GM21576 (cell line): ENCODE data around the gene ZC2HC1B.

ENCODE experiments used
- ATAC-seq: cut with Tn5 transposase; IDR thresholded peaks from one replicate; pipeline ENCODE4 v1.9.1; 2021; ENCODE audit warnings: mild to moderate bottlenecking, moderate library complexity; ENCODE audit not compliant: unreplicated experiment

ZC2HC1B gene

GRCh38 chr6:143959927-143960326, 95.7 kb downstream of the ZC2HC1B start:
- no peak for ATAC-seq

- ATAC-seq, result no peak
Observed at GRCh38 chr6:143961066-143961465, 96.8 kb downstream of the ZC2HC1B start.

GRCh38 chr6:143961886-143962878, 97.9 kb downstream of the ZC2HC1B start:
- no peak for ATAC-seq

GRCh38 chr6:143963158-143963919, 99.1 kb downstream of the ZC2HC1B start:
- ATAC-seq, result no peak

- no peak for ATAC-seq
Observed at GRCh38 chr6:143964674-143965081, 100.4 kb downstream of the ZC2HC1B start.

- ATAC-seq, result no peak
Observed at GRCh38 chr6:143965503-143966171, 101.4 kb downstream of the ZC2HC1B start.

- no peak for ATAC-seq
Observed at GRCh38 chr6:143966312-143966711, 102.0 kb downstream of the ZC2HC1B start.

- ATAC-seq, result no peak
Observed at GRCh38 chr6:143967706-143968376, 103.6 kb downstream of the ZC2HC1B start.

- no peak for ATAC-seq
Observed at GRCh38 chr6:143969077-143969476, 104.8 kb downstream of the ZC2HC1B start.

GRCh38 chr6:143970456-143971218, 106.4 kb downstream of the ZC2HC1B start:
- no peak for ATAC-seq

- no peak for ATAC-seq
Observed at GRCh38 chr6:143971482-143972205, 107.4 kb downstream of the ZC2HC1B start.

GRCh38 chr6:143973097-143973966, 109.1 kb downstream of the ZC2HC1B start:
- no peak for ATAC-seq

- no peak for ATAC-seq
Observed at GRCh38 chr6:143974089-143974488, 109.8 kb downstream of the ZC2HC1B start.

- ATAC-seq, result no peak
Observed at GRCh38 chr6:143976806-143977349, 112.6 kb downstream of the ZC2HC1B start.

- ATAC-seq, result no peak
Observed at GRCh38 chr6:143980921-143981320, 116.6 kb downstream of the ZC2HC1B start.

- ATAC-seq, result no peak
Observed at GRCh38 chr6:143982968-143983367, 118.7 kb downstream of the ZC2HC1B start.

GRCh38 chr6:143984666-143985065, 120.4 kb downstream of the ZC2HC1B start:
- no peak for ATAC-seq

GRCh38 chr6:143986463-143987065, 122.3 kb downstream of the ZC2HC1B start:
- ATAC-seq, result no peak
